OCI-LY1 (cell line): Measurements from ENCODE around the gene TRPC4.

Source experiments
- CTCF ChIP-seq: fragments of 200-600 bp; sonication (generic), shearing (Covaris generic); IDR thresholded peaks from 2 replicates; pipeline ENCODE4 v1.5.1; 2017; ENCODE audit warnings: mild to moderate bottlenecking, antibody characterized with exemption, low read length, moderate library complexity, mixed read lengths
- EZH2 ChIP-seq: fragments of 200-600 bp; sonication (generic), shearing (Covaris generic); IDR thresholded peaks from 2 replicates; pipeline ENCODE4 v1.8.0; 2017; ENCODE audit warnings: borderline replicate concordance, mixed run types, mild to moderate bottlenecking, antibody characterized with exemption, low read length, moderate library complexity, mixed read lengths

GRCh38 chr13:37701972-37702371 lies 167.6 kb downstream of the TRPC4 start:
- TF ChIP-seq CTCF: no peak
- no peak for TF ChIP-seq EZH2
